CD4-positive, alpha-beta T cell treated with Interleukin-17A for 1 hour (primary cell): ENCODE measurements around the gene AADACL4.
"Not testable (repeated sequence)": the region's sequence is repeated elsewhere in the genome, so short reads cannot be mapped to it uniquely, and the experiment has no call there.

Source experiments
- DNase-seq: peaks from one replicate; pipeline ENCODE4 v3.0.0-alpha.2; 2020

The AADACL4 gene

GRCh38 chr1:12629985-12630760 is 13.7 kb upstream of the AADACL4 start:
- no peak for DNase-seq

GRCh38 chr1:12630946-12631530 is 12.8 kb upstream of the AADACL4 start:
- DNase-seq, result no peak

- DNase-seq, result no peak
Measured at GRCh38 chr1:12631571-12631970, 12.3 kb upstream of the AADACL4 start.

- DNase-seq, result no peak
Measured at GRCh38 chr1:12634156-12634555, 9.7 kb upstream of the AADACL4 start.

GRCh38 chr1:12634696-12635202 is 9.1 kb upstream of the AADACL4 start:
- DNase-seq, result no peak

- no peak for DNase-seq
Measured at GRCh38 chr1:12636098-12636950, 7.6 kb upstream of the AADACL4 start.

GRCh38 chr1:12637693-12638092 is 6.2 kb upstream of the AADACL4 start:
- no peak for DNase-seq

GRCh38 chr1:12640237-12640957 is 3.5 kb upstream of the AADACL4 start:
- no peak for DNase-seq

GRCh38 chr1:12640958-12641272 is 3.0 kb upstream of the AADACL4 start:
- DNase-seq, result no peak

GRCh38 chr1:12643079-12643478 is 806 bp upstream of the AADACL4 start:
- no peak for DNase-seq

- DNase-seq, result no peak
Measured at GRCh38 chr1:12644237-12644636, 352 bp downstream of the AADACL4 start.

- DNase-seq, result no peak
Measured at GRCh38 chr1:12644829-12645228, 944 bp downstream of the AADACL4 start.

- DNase-seq, result not testable (repeated sequence)
Measured at GRCh38 chr1:12645401-12645800, 1.5 kb downstream of the AADACL4 start.

- DNase-seq, result no peak
Measured at GRCh38 chr1:12648741-12649140, 4.9 kb downstream of the AADACL4 start.

- no peak for DNase-seq
Measured at GRCh38 chr1:12649971-12650421, 6.1 kb downstream of the AADACL4 start.

- DNase-seq, result no peak
Measured at GRCh38 chr1:12654004-12654567, 10.2 kb downstream of the AADACL4 start.

- DNase-seq, result no peak
Measured at GRCh38 chr1:12654657-12655056, 10.8 kb downstream of the AADACL4 start.

GRCh38 chr1:12656575-12656974 is 12.7 kb downstream of the AADACL4 start:
- DNase-seq, result no peak

GRCh38 chr1:12657060-12657884 is 13.4 kb downstream of the AADACL4 start:
- DNase-seq, result no peak

- DNase-seq, result not testable (repeated sequence)
Measured at GRCh38 chr1:12657885-12658512, 14.1 kb downstream of the AADACL4 start.
